Activated CD4-positive, alpha-beta T cell treated with anti-CD3 and anti-CD28 coated beads for 1 hour (primary cell): ENCODE measurements around the gene SMAD1.

ENCODE experiments used
- DNase-seq: peaks from one replicate; pipeline ENCODE4 v3.0.0-alpha.2; 2020

The SMAD1 gene

DNA sequence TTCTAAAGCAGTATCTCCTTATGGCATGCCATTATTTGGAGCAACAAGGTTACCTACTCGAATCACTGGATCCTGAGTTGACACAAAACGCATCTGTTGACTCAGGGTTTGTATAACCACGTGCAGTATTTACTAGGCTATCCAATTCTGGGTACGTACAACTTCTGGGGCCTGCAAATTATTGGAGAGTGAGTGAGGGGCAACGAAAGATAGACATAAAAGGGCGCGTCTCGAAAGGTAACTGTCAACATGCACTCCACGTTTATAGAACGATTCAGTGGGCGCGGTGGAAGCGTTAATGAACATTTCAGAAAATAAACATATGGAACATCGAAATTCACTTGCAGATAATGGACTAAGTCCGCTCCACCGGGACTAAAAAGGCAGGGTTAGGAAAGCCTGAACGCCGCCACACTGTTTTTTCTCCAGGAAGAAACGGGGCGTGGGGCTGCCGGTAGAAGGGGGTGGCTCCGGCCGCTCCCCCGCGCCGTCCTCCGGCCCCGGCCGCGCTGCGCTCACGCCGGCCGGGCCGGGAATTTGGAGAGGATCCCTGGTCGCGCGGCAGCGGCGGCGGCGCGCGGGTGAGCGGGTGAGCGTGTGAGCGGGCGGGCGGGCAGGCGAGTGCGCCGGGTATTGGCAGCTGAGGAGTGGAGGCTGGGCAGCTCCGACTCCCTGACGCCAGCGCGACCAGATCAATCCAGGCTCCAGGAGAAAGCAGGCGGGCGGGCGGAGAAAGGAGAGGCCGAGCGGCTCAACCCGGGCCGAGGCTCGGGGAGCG is at the start of gene SMAD1:
SMAD1 (plus strand) TSS at position 690 of the 778 bp plus-strand sequence. CDS start 32,761 bp downstream, outside the sequence.
- DNase-seq: no peak

DNA sequence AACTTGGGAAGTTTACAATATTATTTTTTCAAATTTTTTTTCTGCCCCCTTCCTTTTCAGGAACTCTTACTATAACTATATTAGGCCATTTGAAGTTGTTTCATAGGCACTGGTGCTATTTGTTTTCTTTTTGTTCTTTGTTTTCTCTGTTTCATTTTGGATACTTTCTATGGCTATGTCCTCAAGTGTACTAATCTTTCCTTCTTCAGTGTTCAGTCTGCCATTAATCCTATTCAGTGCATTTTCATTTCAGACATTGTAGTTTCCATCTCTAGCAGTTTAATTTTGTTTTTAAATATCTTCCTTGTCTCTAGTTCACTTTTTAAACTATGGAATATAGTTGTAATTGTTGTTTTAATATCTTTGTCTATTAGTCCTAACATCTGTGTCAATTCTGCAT is 48.0 kb upstream of the SMAD1 start:
- DNase-seq: no peak

DNA sequence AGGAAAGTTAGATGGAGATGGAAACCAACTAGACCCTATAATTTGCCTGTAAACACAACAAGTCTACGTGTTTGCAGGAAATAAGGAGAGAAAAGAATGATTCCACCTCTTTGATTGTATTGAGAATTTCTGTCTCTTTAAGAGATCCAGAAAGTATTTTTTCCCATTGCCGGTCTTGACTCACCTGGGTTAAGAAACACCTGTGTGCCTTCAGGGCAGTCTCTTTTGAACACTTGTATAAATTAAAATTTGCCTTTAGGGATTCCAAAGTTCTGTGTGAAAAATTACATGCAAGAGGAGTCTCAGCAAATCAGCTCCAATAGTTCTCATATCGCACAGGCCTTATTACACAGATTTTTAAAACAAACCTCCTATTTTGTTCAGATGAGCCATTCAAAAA is 46.0 kb upstream of the SMAD1 start:
- DNase-seq: no peak

DNA sequence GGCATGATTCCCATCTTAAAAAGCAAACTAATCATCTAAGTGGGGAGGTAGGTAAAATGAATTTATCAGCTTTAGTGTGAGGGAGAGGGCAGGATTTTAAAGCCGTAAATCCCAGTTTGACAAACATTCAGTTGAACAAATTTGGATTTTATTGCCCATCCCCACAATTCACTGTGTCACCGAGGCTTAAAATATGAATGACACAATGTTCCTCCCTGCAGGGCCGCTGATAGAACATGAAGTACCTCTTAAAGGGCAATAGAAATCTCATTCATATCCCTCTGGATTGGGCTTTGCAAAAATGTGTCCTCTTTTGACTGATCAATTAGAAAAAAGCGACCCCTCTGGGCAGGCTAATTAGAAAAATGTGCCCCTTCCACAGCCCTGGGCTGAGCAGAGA is 45.5 kb upstream of the SMAD1 start:
- DNase-seq: no peak

DNA sequence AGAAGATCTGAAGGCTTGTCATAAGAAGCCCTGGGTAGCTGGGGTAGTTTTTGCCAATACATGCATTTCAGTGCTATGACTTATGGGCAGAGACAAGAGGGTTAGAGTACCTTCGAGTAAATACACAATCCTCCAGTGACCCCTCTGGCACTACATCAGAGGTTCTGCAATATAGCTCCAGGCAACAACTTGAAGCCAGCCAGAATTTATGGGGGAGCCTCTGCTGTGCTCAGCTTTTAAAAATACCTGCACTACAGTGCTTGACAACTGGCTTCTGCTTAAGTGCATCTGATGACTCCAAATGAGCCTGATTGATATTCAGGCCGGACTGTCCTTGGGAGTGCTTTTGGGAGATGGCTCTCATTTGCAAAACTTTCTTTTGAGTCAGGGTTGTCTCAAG is 44.9 kb upstream of the SMAD1 start:
- no peak for DNase-seq

DNA sequence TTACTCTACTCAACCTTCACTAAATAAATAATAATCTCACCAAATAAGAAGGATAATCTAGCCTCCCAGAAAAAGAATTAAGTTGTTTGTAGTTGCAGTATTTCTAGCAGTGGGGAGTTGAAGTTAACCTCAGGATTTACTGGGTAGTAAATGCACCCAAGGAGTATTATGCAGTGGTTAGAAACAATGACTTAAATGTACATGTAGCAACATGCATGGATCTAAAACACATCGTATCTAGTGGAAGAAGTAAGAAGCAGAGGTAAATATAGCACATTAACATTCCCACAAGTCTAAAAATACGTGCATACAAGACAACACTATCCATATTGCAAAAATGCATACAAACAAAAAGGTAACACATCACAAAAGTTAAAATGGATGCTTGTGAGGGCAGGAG is 44.2 kb upstream of the SMAD1 start:
- no peak for DNase-seq

DNA sequence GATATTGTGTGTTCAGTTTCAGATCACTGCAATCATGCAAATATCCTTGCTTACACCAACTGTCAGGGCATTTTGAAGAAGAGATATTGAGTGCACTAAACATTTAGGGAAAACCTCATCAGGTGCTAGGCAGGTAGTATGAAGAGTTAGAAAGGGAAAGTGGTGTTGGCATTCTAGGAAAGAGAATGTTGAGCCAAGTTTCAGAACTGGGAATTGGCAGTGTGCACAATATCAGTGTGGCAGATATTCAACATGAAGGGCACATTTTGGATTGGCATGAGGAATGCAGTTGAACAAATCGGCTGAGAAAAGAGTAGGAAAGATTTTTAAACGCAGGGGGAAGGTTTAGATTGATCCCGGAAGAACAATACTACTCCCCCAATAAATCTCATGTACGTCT is 43.4 kb upstream of the SMAD1 start:
- DNase-seq: no peak

DNA sequence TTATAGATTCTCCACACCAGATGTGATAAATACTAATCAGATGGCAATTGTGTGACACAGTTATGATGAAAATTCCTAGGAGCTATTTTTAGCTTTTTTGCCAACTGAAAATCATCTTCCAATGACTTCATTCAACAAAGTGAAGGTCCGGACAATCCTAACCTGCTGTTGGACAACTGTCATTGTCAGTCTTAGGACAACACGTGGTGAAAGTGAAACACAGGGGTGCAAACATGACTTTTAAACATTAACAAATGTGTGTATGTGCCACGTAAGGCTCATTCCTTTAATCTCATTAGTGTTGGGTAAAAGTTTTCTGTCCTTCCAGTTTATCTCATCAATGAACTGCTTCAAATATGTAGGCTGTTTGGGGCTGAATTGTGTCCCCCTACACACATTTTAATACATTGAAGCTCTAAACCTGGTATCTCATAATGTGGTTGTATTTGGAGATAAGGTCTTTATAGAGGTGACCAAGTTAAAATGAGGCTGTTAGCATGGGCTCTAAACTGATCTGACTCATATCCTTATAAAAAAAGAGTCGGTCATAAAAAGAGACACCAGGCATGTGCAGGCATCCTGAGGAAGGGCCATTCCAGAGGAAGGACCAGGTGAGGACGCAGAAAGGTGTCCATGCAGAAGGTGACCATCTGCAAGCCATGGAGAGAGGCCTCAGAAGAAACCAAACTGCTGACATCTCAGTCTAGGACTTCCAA is 41.2 kb upstream of the SMAD1 start:
- no peak for DNase-seq

DNA sequence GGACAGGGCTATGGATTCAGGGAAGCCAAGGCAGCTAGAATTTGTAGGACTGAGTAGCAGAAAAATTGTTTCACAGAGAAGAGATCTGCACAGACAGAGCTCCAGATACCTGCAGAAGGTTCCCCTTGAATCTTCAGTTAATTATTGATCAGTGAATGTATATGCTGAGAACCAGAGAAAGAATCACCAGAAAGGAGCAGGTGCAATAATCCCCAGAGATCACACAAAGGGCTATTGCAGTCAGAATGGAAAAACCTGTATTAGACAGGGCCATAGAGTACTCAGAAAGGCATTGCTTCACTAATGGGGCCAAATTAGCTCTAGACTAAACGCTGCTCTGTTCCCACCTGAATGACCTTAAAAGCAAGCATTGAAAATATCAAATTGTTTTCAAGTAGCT is 35.5 kb upstream of the SMAD1 start:
- DNase-seq: no peak

DNA sequence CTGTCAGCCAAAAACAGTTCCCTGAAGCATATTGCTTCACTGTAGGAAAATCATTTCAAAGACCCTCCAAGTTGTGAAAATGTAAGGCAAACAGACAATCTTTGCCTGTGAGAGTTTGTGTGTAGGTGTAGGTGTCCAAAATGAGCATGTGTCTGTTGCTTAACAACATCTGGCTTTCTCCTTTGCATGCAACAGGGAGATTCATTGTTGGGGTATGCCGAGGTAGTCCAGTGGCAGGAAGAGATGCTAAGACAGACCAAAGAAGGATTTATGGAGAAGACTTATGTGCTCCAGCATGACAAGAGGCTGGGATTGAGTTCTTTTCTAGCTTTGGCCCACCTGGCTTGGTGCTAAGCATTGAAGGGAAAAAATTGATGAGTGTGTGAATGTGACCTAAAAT is 29.8 kb upstream of the SMAD1 start:
- no peak for DNase-seq

DNA sequence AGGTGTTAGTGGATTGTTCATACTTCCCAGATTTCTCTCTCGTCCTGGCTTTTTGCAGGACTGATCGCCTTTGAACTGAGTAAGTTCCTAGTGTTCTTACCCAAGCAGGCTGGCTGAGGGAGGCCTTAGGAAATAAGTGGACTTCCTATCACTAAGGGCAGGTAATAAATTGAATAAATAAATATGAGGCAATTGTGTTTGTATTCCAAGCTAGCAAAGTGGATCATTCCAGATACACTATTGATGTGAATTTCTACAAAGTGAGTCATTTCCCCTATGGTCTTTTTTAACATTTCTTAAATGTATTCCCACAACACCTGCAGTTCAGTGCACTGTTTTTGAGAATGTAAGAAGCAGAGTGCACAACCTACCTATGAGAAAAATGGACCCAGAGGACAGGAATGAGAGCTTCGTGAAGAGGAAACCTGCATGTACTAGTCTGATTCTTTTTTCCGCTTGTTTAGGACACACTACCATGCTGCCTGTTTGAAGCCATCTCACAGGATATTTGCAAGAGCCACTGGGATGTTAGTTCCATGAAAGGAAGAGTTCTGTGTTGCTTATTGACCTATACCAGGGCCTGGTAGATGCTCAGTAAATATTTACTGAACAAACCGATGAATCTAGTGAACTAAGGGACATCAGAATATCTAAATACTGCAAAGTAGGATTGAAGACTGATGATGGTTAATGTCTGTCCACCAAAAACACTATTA is 29.0 kb upstream of the SMAD1 start:
- no peak for DNase-seq

DNA sequence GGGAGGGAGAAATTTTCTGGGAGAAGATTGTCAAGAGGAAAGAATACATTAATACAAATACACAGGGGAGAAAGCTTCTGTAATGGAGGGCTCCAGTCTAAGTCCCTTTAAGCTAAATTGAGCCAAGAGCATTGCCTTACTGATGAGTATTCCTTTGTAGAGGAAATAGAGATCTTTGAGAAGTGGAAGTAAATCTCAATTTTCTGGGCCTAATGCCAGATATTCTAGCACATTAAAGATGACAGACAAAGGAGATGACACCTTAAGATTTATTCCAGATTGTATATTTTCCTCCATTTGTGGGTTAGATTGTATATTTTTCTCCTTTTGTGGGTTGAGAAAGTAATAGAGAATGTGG is 28.5 kb upstream of the SMAD1 start:
- DNase-seq: no peak

DNA sequence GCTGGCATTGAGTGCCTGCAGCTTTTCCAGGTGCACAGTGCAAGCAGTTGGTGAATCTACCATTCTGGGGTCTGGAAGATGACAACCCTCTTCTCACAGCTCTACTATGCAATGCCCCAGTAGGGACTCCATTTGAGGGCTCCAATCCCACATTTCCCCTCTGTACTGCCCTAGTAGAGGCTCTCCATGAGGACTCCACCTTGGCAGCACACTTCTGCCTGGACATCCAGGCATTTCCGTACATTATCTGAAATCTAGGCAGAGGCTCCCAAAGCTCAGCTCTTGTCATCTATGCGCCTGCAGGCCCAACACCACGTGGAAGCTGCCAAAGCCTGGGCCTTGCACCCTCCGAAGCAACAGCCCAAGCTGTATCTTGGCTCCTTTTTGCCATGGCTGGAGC is 8.4 kb upstream of the SMAD1 start:
- DNase-seq: no peak

DNA sequence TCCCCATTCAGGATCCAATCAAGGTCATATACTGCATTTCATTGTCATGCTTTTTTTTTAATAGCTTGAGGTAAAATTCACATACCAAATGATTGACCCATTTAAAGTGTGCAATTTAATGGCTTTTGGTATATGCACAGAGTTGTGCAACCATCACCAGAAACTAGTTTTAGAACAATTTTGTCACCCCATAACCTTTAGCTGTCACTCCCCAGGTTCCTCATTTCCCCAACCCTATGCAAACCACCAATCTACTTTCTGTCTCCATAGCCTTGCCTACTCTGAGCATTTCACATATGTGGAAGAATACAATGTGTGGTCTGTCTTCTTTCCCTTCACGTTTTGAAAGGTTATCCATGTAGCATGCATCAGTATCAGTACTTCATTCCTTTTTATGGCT is 1.4 kb upstream of the SMAD1 start:
- DNase-seq: no peak

DNA sequence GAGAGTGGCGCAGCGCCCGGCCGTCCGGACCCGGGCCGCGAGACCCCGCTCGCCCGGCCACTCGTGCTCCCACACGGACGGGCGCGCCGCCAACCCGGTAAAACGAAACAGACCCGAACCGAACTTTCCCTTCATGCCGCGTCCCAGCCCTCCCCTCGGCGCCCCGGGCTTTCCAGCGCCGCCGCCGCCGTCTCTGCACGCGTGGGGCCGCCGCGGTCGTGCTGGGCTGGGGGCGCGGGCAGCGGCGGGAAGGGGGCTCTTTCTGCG is 222 bp downstream of the SMAD1 start:
- no peak for DNase-seq

DNA sequence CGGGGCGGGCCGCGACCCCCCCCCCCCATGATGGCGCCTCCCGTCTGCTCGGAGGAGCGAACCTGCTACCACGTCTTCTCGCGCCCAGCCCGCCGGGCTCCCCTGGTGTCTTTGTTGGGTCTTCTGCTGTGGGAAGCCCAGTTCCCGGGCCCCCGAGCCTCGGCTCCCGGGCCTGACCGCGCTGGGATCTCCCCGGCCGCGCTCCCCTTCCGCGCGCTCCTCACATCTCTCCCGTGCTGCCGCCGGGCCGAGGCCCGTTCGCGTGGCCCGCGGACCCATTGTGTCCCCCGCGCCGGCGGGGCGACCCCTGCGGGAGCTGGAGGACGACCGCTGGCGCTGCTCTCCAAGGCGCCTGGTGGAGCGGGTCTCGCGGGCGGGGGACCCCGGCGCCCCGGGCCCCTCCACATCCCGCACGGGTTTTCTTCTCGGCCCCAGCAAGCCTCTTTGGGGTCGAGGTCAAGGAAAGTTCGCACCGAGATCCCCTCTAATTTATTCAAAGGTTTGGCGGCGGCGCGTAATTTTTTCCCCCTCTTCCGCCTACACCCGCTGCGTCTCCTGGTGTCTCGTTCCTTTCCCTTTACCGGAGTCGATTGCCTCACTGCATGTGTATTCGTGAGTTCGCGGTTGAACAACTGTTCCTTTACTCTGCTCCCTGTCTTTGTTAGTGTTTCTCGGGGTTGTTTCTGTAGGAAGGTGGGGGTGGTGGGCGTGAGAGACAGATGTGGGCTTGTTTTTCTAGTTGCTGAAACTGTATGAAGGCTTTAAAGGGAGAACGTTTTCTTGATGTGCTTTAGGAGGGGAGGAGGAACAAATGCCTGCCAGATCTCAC is 770 bp downstream of the SMAD1 start:
- no peak for DNase-seq

DNA sequence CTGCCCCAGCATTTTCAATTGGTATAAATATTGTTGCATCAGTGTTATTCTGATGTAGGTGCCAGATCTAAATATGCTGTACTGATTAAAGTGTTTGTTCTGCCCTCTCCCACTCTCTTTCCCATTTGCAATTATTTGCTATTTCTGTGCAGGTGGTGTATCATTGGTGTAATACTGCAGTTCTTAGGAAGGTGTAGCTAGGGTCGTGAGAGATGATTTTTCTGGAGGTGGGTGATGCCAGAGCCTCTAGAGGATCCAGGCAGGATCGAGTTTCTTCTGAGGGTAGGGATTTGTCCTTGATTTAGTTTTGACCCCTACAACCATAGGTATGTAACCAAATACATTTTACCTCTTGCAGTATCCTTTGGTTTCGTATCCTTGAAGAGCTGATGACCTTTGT is 1.9 kb downstream of the SMAD1 start:
- DNase-seq: no peak

DNA sequence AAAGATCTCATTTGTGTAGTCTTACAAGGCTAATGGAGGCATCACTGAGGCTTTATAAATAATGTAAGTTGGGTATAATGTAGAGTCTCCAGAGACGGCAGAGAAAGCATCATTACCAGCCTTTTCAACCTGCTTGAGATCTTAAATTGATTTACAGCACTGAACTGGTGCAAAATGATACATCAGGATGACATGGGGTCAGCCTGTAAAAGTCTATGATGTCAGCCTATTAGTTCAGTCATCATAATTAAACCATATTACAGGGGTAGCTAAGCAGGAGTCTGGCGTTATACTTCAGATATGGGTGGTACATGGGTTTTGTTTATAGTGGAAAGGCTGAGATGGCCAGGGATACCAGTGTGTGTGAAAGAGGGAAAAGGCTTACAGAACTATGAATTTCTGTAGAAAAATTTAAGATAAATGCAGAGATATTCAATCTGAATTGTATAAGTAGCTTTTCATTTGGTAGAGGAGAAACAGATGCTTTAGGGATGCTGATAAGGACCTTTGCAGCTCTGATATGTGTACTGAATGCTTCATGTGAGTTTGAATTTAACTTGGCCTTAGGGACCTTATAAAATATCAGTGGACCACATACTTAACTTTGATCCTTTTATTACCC is 2.7 kb downstream of the SMAD1 start:
- no peak for DNase-seq

DNA sequence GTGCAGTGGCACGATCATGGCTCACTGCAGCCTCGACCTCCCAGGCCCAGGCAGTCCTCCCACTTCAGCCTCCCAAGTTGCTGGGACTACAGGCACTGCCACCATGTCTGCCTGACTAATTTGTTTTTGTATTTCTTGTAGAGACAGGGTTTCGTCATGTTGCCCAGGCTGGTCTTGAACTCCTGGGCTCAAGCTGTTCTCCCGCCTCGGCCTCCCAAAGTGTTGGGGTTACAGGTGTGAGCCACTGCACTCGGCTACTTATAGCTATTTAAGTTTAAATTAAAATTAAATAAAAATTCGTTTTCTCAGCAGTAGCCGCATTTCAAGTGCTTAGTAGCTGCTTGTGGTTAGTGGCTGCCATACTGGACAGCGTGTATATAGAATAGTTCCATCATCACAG is 3.5 kb downstream of the SMAD1 start:
- DNase-seq: no peak

DNA sequence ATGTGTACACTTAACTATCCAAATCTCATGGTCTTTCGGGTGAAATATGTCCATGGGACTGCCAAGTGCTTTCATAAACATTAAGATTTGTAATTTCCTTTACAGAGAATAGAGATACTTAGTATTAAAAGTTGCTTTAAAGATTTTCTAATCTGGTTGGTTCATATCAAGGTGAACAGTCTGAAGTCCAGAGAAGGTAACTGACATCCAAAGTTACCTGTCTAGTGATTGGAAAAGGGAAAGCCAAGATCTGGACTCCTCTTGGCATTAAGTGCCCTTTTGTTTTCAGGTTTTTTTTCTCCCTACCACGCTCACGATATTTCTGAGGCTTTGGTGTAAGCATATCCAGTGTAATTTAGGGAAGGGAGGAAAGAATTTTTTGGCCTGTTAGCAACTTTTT is 5.0 kb downstream of the SMAD1 start:
- no peak for DNase-seq

DNA sequence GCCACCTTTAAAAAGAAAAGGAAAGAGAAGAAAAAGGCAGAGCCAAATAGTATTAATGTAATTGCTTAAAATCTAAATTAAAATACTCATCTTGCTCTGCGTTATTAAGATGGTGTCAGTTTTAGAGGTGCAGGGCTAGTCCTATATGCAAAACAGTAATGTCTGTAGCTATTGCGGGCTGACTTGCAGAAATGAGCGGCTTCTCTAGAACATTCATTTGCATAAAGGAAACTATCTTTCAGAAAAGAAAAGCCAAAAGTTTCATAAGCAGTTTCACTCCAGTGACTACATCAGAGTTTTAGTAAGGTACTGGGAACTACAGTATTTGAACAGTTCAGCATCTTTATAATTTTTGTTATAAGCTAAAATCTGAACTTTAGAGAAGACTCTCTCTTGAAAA is 6.0 kb downstream of the SMAD1 start:
- DNase-seq: no peak

DNA sequence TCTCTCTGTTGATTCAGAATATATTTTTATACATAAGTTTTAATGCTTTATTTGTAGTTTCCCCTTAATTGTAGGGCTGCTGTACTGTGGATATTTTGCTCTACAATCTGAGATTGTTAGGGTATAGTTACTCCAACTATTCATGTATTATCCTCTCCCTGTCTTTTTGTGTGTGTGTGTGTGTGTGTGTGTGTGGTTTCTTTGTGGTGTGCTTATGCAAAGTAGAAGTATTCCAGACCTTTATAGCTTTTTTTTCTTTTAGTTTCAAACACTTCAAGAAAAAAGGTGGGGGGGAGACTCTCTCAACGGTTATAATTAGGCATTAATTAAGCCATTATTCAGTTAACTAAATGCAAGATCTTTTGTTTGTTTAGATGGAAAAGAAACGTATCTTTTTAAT is 6.7 kb downstream of the SMAD1 start:
- DNase-seq: no peak

DNA sequence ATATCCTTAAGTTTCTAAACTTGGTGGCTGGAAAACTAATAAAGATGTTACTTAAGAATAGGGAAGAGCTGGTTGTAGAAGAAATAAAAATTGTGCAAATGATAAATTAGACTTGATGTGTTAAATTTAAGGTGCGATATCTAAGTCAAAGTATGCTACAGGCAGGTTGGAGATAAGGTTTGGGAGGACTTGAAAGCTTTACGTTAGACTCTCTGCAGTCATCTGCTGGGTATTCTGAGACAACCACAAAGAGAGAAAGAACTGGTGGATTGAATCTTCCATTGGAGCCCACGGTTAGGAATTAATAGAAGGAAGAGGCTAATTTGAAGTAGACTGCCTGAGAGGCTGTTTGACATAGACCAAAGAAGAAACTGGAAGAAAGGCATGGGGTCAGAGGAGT is 7.9 kb downstream of the SMAD1 start:
- no peak for DNase-seq
